KMS-11 (cell line): ENCODE measurements around the gene RASSF4.

Source experiments
- H2AFZ ChIP-seq: fragments of 200-600 bp; sonication (generic); 2 replicates; pipeline ENCODE4 v1.6.1; 2016; ENCODE audit warnings: antibody characterized with exemption, mixed run types, low read depth
- H3K27ac ChIP-seq: fragments of 200-600 bp; sonication (generic); 2 replicates; pipeline ENCODE4 v1.6.1; 2016; ENCODE audit warnings: mild to moderate bottlenecking, mixed run types
- H3K27me3 ChIP-seq: fragments of 200-600 bp; sonication (generic); 2 replicates; pipeline ENCODE4 v1.6.1; 2017; ENCODE audit warnings: mild to moderate bottlenecking, low read depth, mixed run types, moderate library complexity; ENCODE audit not compliant: insufficient read depth
- H3K36me3 ChIP-seq: fragments of 200-600 bp; sonication (generic); 2 replicates; pipeline ENCODE4 v1.6.1; 2017; ENCODE audit warnings: mild to moderate bottlenecking, mixed run types; ENCODE audit not compliant: insufficient read depth
- H3K4me1 ChIP-seq: fragments of 200-600 bp; sonication (generic); 2 replicates; pipeline ENCODE4 v1.6.1; 2016; ENCODE audit warnings: mild to moderate bottlenecking, low read depth, mixed run types; ENCODE audit not compliant: poor library complexity, severe bottlenecking
- H3K4me2 ChIP-seq: fragments of 200-600 bp; sonication (generic); 2 replicates; pipeline ENCODE4 v1.7.0; 2016; ENCODE audit warnings: mild to moderate bottlenecking, mixed run types
- H3K4me3 ChIP-seq: fragments of 200-600 bp; sonication (generic); IDR thresholded peaks from 2 replicates; pipeline ENCODE4 v1.6.1; 2017; ENCODE audit warnings: low read depth, low read length, mixed read lengths; ENCODE audit not compliant: insufficient read depth
- H3K79me2 ChIP-seq: fragments of 200-600 bp; sonication (generic); 2 replicates; pipeline ENCODE4 v1.6.1; 2016; ENCODE audit warnings: low read depth, mixed run types; ENCODE audit not compliant: insufficient read depth
- H3K9ac ChIP-seq: fragments of 200-600 bp; sonication (generic); 2 replicates; pipeline ENCODE4 v1.6.1; 2016; ENCODE audit warnings: mild to moderate bottlenecking, mixed run types
- H4K20me1 ChIP-seq: fragments of 200-600 bp; sonication (generic); 2 replicates; pipeline ENCODE4 v1.6.1; 2016; ENCODE audit warnings: mild to moderate bottlenecking, mixed run types; ENCODE audit not compliant: insufficient read depth
- CTCF ChIP-seq: fragments of 200-600 bp; sonication (generic); conservative IDR thresholded peaks from 2 replicates; pipeline ENCODE4 v1.6.1; 2017; ENCODE audit warnings: low read depth, mild to moderate bottlenecking, antibody characterized with exemption, low read length, moderate library complexity, mixed read lengths

The RASSF4 gene

GRCh38 chr10:44989597-44990301 lies 30.1 kb downstream of the RASSF4 start:
- Histone ChIP-seq H4K20me1 (no peaks in the 10 kb centered on the region), H3K4me1 (peaks cover 63% of the 10 kb centered on the region), H3K27me3 (no peaks in the 10 kb centered on the region), H3K79me2 (no peaks in the 10 kb centered on the region), H3K4me2 (no peak overlapping the region), H3K9ac (no peak overlapping the region), H3K27ac (no peak overlapping the region), H3K36me3 (peaks cover 6% of the 10 kb centered on the region; the same call in 1 of the 2 replicates), H3K4me3 (no peak overlapping the region), H2AFZ (no peak overlapping the region)
- TF ChIP-seq CTCF = no peak

GRCh38 chr10:44990302-44990655 lies 30.7 kb downstream of the RASSF4 start:
- no peak for TF ChIP-seq CTCF
- H3K36me3 ChIP-seq = peaks cover 6% of the 10 kb centered on the region; the same call in 1 of the 2 replicates
- H3K27me3 ChIP-seq = no peaks in the 10 kb centered on the region
- no peak overlapping the region for H2AFZ ChIP-seq
- no peak overlapping the region for H3K4me2 ChIP-seq
- H3K79me2 ChIP-seq = no peaks in the 10 kb centered on the region
- H3K27ac ChIP-seq = no peak overlapping the region
- H4K20me1 ChIP-seq = no peaks in the 10 kb centered on the region
- H3K9ac ChIP-seq = no peak overlapping the region
- no peak overlapping the region for H3K4me3 ChIP-seq
- peaks cover 69% of the 10 kb centered on the region for H3K4me1 ChIP-seq

GRCh38 chr10:44990965-44991364 lies 31.4 kb downstream of the RASSF4 start:
- H3K79me2 ChIP-seq = no peaks in the 10 kb centered on the region
- no peak overlapping the region for H3K4me3 ChIP-seq
- no peak overlapping the region for H3K27ac ChIP-seq
- H3K9ac ChIP-seq = no peak overlapping the region
- no peaks in the 10 kb centered on the region for H3K27me3 ChIP-seq
- no peak overlapping the region for H2AFZ ChIP-seq
- no peaks in the 10 kb centered on the region for H4K20me1 ChIP-seq
- no peak for TF ChIP-seq CTCF
- H3K36me3 ChIP-seq = peaks cover 6% of the 10 kb centered on the region; the same call in 1 of the 2 replicates
- peaks cover 70% of the 10 kb centered on the region for H3K4me1 ChIP-seq
- no peak overlapping the region for H3K4me2 ChIP-seq

GRCh38 chr10:44991571-44991970 lies 32.0 kb downstream of the RASSF4 start:
- Histone ChIP-seq H2AFZ (no peak overlapping the region), H3K4me2 (no peak overlapping the region), H4K20me1 (no peaks in the 10 kb centered on the region), H3K27me3 (no peaks in the 10 kb centered on the region), H3K9ac (no peak overlapping the region), H3K4me1 (peaks cover 71% of the 10 kb centered on the region), H3K36me3 (peaks cover 6% of the 10 kb centered on the region; the same call in 1 of the 2 replicates), H3K4me3 (no peak overlapping the region), H3K79me2 (no peaks in the 10 kb centered on the region), H3K27ac (no peak overlapping the region)
- TF ChIP-seq CTCF = no peak
